Neuronal stem cell (in vitro differentiated cells): ENCODE data around the gene ABCB1.

Experiments
- DNase-seq: peaks from one replicate; pipeline ENCODE4 v3.0.0-alpha.2; 2013; ENCODE audit warnings: low spot score
- H2AFZ ChIP-seq: one replicate; pipeline ENCODE4 v1.6.1; 2013; ENCODE audit warnings: mild to moderate bottlenecking, low read length, inconsistent platforms
- H2AK5ac ChIP-seq: 2 replicates; pipeline ENCODE4 v1.6.1; 2013; ENCODE audit warnings: low read depth, mild to moderate bottlenecking, inconsistent platforms, low read length, moderate library complexity, mixed read lengths
- H2BK120ac ChIP-seq: 2 replicates; pipeline ENCODE4 v1.6.1; 2013; ENCODE audit warnings: low read depth, mild to moderate bottlenecking, inconsistent platforms, low read length, moderate library complexity, mixed read lengths
- H2BK12ac ChIP-seq: one replicate; pipeline ENCODE4 v1.6.1; 2013; ENCODE audit warnings: low read length, inconsistent platforms
- H2BK15ac ChIP-seq: 2 replicates; pipeline ENCODE4 v1.6.1; 2013; ENCODE audit warnings: mild to moderate bottlenecking, low read length, inconsistent platforms, mixed read lengths
- H2BK5ac ChIP-seq: one replicate; pipeline ENCODE4 v1.6.1; 2013; ENCODE audit warnings: inconsistent platforms, mild to moderate bottlenecking, low read length, moderate library complexity
- H3K14ac ChIP-seq: one replicate; pipeline ENCODE4 v1.6.1; 2013; ENCODE audit warnings: low read length, inconsistent platforms
- H3K18ac ChIP-seq: 2 replicates; pipeline ENCODE4 v1.6.1; 2013; ENCODE audit warnings: low read length, inconsistent platforms
- H3K23ac ChIP-seq: 2 replicates; pipeline ENCODE4 v1.6.1; 2013; ENCODE audit warnings: low read depth, mild to moderate bottlenecking, mixed read lengths, low read length, inconsistent platforms; ENCODE audit not compliant: poor library complexity
- H3K27ac ChIP-seq: replicated peaks from 3 replicates; pipeline ENCODE4 v1.5.1; 2013; ENCODE audit warnings: low read length, inconsistent platforms
- H3K27me3 ChIP-seq, 3 experiments: 2 replicates each; pipeline ENCODE4 v1.6.1; 2013; ENCODE audit warnings: low read length in 3 of 3, mild to moderate bottlenecking in 2 of 3, inconsistent platforms in 1 of 3, low read depth in 1 of 3, mixed read lengths in 1 of 3, moderate library complexity in 1 of 3; ENCODE audit not compliant: control insufficient read depth in 3 of 3, insufficient read depth in 3 of 3
- H3K36me3 ChIP-seq, 2 donors: replicated peaks in 1 of 2; 2 replicates each; pipeline ENCODE4 v1.6.1; 2013; ENCODE audit warnings: low read length in 2 of 2; ENCODE audit not compliant: control insufficient read depth in 2 of 2, insufficient read depth in 2 of 2
- H3K4ac ChIP-seq: 2 replicates; pipeline ENCODE4 v1.6.1; 2013; ENCODE audit warnings: inconsistent platforms, mild to moderate bottlenecking, low read length, moderate library complexity
- H3K4me1 ChIP-seq, 2 donors: 1 replicate in 1 of 2; 2 replicates in 1 of 2; pipeline ENCODE4 v1.6.1; 2013; ENCODE audit warnings: low read length in 2 of 2, low read depth in 1 of 2; ENCODE audit not compliant: control insufficient read depth in 2 of 2, insufficient read depth in 1 of 2
- H3K4me2 ChIP-seq: one replicate; pipeline ENCODE4 v1.6.1; 2013; ENCODE audit warnings: mild to moderate bottlenecking, low read length, inconsistent platforms; ENCODE audit not compliant: insufficient read depth, poor library complexity, severe bottlenecking
- H3K4me3 ChIP-seq, 2 donors: 2 replicates each; pipeline ENCODE4 v1.5.1; 2013; ENCODE audit warnings: low read length in 2 of 2, mild to moderate bottlenecking in 2 of 2, inconsistent platforms in 1 of 2, moderate library complexity in 1 of 2
- H3K79me1 ChIP-seq: one replicate; pipeline ENCODE4 v1.6.1; 2013; ENCODE audit warnings: low read depth, mild to moderate bottlenecking, inconsistent platforms, low read length, moderate library complexity
- H3K9ac ChIP-seq: one replicate; pipeline ENCODE4 v1.6.1; 2013; ENCODE audit warnings: mild to moderate bottlenecking, low read depth, low read length, inconsistent platforms; ENCODE audit not compliant: poor library complexity
- H3K9me3 ChIP-seq, 2 donors: replicated peaks in 1 of 2; 2 replicates each; pipeline versions ENCODE3 to v1.6.1; 2013; ENCODE audit warnings: low read length in 2 of 2, mild to moderate bottlenecking in 2 of 2, inconsistent platforms in 1 of 2, low read depth in 1 of 2, mixed read lengths in 1 of 2, moderate library complexity in 1 of 2; ENCODE audit not compliant: control insufficient read depth in 2 of 2, insufficient read depth in 1 of 2
- H4K8ac ChIP-seq: one replicate; pipeline ENCODE4 v1.6.1; 2013; ENCODE audit warnings: low read depth, mild to moderate bottlenecking, inconsistent platforms, low read length, moderate library complexity
- H4K91ac ChIP-seq: one replicate; pipeline ENCODE4 v1.6.1; 2013; ENCODE audit warnings: low read length, low read depth, mild to moderate bottlenecking, inconsistent platforms; ENCODE audit not compliant: poor library complexity
- WGBS, 2 donors: extraction: QIAGEN DNeasy Blood & Tissue Kit; methylation state at CpG; one replicate each; pipeline ENCODE4 v1.1.7; 2013; ENCODE audit warnings: missing lambda C conversion rate in 2 of 2, mixed read lengths in 1 of 2; ENCODE audit not compliant: insufficient read length in 2 of 2, insufficient replicate concordance in 1 of 2; ENCODE audit errors: extremely low coverage in 2 of 2; 5-methylcytosine and 5-hydroxymethylcytosine counted together

Gene ABCB1

GRCh38 chr7:87552351-87552900 lies 48.3 kb downstream of the ABCB1 start:
- H3K27ac ChIP-seq: no peak overlapping the region
- H3K9ac ChIP-seq: no peak overlapping the region
- H4K91ac ChIP-seq: no peak overlapping the region
- H3K9me3 ChIP-seq: no peaks in the 10 kb centered on the region
- no peak overlapping the region for H3K4me2 ChIP-seq
- H3K4ac ChIP-seq: no peak overlapping the region
- no peak overlapping the region for H3K18ac ChIP-seq
- H2AFZ ChIP-seq: no peak overlapping the region
- H3K4me3 ChIP-seq: no peak overlapping the region
- DNase-seq: no peak
- H4K8ac ChIP-seq: no peak overlapping the region
- no peak overlapping the region for H2BK5ac ChIP-seq
- H2BK15ac ChIP-seq: no peak overlapping the region
- H3K4me1 ChIP-seq: no peaks in the 10 kb centered on the region
- no peak overlapping the region for H3K14ac ChIP-seq
- H2AK5ac ChIP-seq: no peak overlapping the region
- no peaks in the 10 kb centered on the region for H3K79me1 ChIP-seq
- no CpG with 5 or more reads among the region's 3 CpGs for WGBS, 2 donors
- no peaks in the 10 kb centered on the region for H3K27me3 ChIP-seq
- no peak overlapping the region for H2BK120ac ChIP-seq
- H3K36me3 ChIP-seq: peaks cover 0 to 37% of the 10 kb centered on the region in 2 donors
- no peak overlapping the region for H2BK12ac ChIP-seq
- no peak overlapping the region for H3K23ac ChIP-seq

GRCh38 chr7:87548123-87548919 lies 52.4 kb downstream of the ABCB1 start:
- no peak overlapping the region for H3K4ac ChIP-seq
- no peak overlapping the region for H3K23ac ChIP-seq
- no peak overlapping the region for H2BK12ac ChIP-seq
- H2BK120ac ChIP-seq: no peak overlapping the region
- no peak overlapping the region for H3K14ac ChIP-seq
- no peak overlapping the region for H3K18ac ChIP-seq
- H4K91ac ChIP-seq: no peak overlapping the region
- no peak overlapping the region for H3K4me2 ChIP-seq
- WGBS, 2 donors: no CpG with 5 or more reads among the region's 7 CpGs
- H3K36me3 ChIP-seq: peaks cover 0 to 60% of the 10 kb centered on the region in 2 donors
- DNase-seq: no peak
- no peak overlapping the region for H3K9ac ChIP-seq
- H3K4me3 ChIP-seq: no peak overlapping the region
- H2AFZ ChIP-seq: no peak overlapping the region
- no peaks in the 10 kb centered on the region for H3K27me3 ChIP-seq
- H2BK15ac ChIP-seq: no peak overlapping the region
- no peak overlapping the region for H2BK5ac ChIP-seq
- no peaks in the 10 kb centered on the region for H3K9me3 ChIP-seq
- no peaks in the 10 kb centered on the region for H3K4me1 ChIP-seq
- H4K8ac ChIP-seq: no peak overlapping the region
- no peak overlapping the region for H2AK5ac ChIP-seq
- H3K79me1 ChIP-seq: no peaks in the 10 kb centered on the region
- H3K27ac ChIP-seq: no peak overlapping the region

- Histone ChIP-seq H3K27me3 (no peaks in the 10 kb centered on the region), H4K8ac (no peak overlapping the region), H3K23ac (no peak overlapping the region), H2BK5ac (no peak overlapping the region), H3K4me2 (no peak overlapping the region), H3K18ac (no peak overlapping the region), H3K4me3 (no peak overlapping the region), H3K14ac (no peak overlapping the region), H3K4ac (no peak overlapping the region), H4K91ac (no peak overlapping the region), H3K4me1 (no peaks in the 10 kb centered on the region), H2BK12ac (no peak overlapping the region), H2BK120ac (no peak overlapping the region), H3K9me3 (no peaks in the 10 kb centered on the region), H3K27ac (no peak overlapping the region), H2BK15ac (no peak overlapping the region), H3K79me1 (no peaks in the 10 kb centered on the region), H2AK5ac (no peak overlapping the region), H2AFZ (no peak overlapping the region), H3K36me3 (peaks cover 0 to 54% of the 10 kb centered on the region in 2 donors), H3K9ac (no peak overlapping the region)
- no peak for DNase-seq
- no CpG with 5 or more reads among the region's 6 CpGs for WGBS, 2 donors
Measured at GRCh38 chr7:87545760-87546159, 54.9 kb downstream of the ABCB1 start.

GRCh38 chr7:87543623-87544022 lies 57.1 kb downstream of the ABCB1 start:
- H3K27ac ChIP-seq: no peak overlapping the region
- no peak overlapping the region for H3K4me2 ChIP-seq
- no peak overlapping the region for H3K9ac ChIP-seq
- H3K79me1 ChIP-seq: no peaks in the 10 kb centered on the region
- no peaks in the 10 kb centered on the region for H3K9me3 ChIP-seq
- no peaks in the 10 kb centered on the region for H3K27me3 ChIP-seq
- DNase-seq: no peak
- H2BK12ac ChIP-seq: no peak overlapping the region
- H2BK15ac ChIP-seq: no peak overlapping the region
- no peak overlapping the region for H3K4me3 ChIP-seq
- H4K8ac ChIP-seq: no peak overlapping the region
- H3K4ac ChIP-seq: no peak overlapping the region
- no peak overlapping the region for H2AFZ ChIP-seq
- no peak overlapping the region for H4K91ac ChIP-seq
- H3K14ac ChIP-seq: no peak overlapping the region
- no peaks in the 10 kb centered on the region for H3K4me1 ChIP-seq
- peaks cover 0 to 42% of the 10 kb centered on the region in 2 donors for H3K36me3 ChIP-seq
- no peak overlapping the region for H3K18ac ChIP-seq
- H2BK5ac ChIP-seq: no peak overlapping the region
- H2AK5ac ChIP-seq: no peak overlapping the region
- no peak overlapping the region for H2BK120ac ChIP-seq
- no CpG with 5 or more reads among the region's 1 CpG for WGBS, 2 donors
- H3K23ac ChIP-seq: no peak overlapping the region
